ENCODE data around the gene CEP104. TPM values are rescaled to one million over a fixed set of nuclear protein-coding genes. Genes with fewer than 3 reads are reported as not detected.

Gene CEP104
- total RNA-seq, 3 donors from 2014 or later, result 24.0 to 33.8 (median 30.5) TPM

- TF ChIP-seq POLR2A (IDR thresholded peaks at IDR 0.05), result no peak
- TF ChIP-seq POLR2AphosphoS5 (IDR thresholded peaks at IDR 0.05), result peak; percentile 32 to 53 (median 50)
- intact Hi-C loops (cut with DNase I; ENCODE audit: low total_unique reads), result no loop called here
- peak overlapping the region; percentile 89 to 94 for H3K27ac ChIP-seq
- no peaks in the 10 kb centered on the region for H3K36me3 ChIP-seq
- no peaks in the 10 kb centered on the region for H3K27me3 ChIP-seq
- H3K9me3 ChIP-seq, result peaks cover 12 to 16% of the 10 kb centered on the region in 2 donors
- DNase-seq (ENCODE audit: low spot score in 2 of 2), result peak; percentile 97 to 98
- peaks cover 0 to 6% of the 10 kb centered on the region in 2 donors for H3K4me1 ChIP-seq
- peak overlapping the region; percentile 82 to 95 (median 84) for H3K4me3 ChIP-seq
Measured at GRCh38 chr1:3900969-3901529, 44.0 kb upstream of the CEP104 start.

GRCh38 chr1:3900150-3900968 lies 43.3 kb upstream of the CEP104 start, which contains the start of gene C1orf174:
Gene C1orf174 (minus strand): TSS chr1:3900272. CDS start chr1:3900186, 86 bp downstream.
- Histone ChIP-seq H3K36me3 (no peaks in the 10 kb centered on the region), H3K4me1 (peaks cover 0 to 6% of the 10 kb centered on the region in 2 donors), H3K27ac (peak within 1 kb of the TSS; percentile 89 to 94), H3K4me3 (peak within 1 kb of the TSS; percentile 82 to 95 (median 84)), H3K9me3 (peaks cover 12 to 16% of the 10 kb centered on the region in 2 donors), H3K27me3 (no peaks in the 10 kb centered on the region)
- peak; percentile 93 to 97 for DNase-seq (ENCODE audit: low spot score in 2 of 2)
- no peak for TF ChIP-seq POLR2A (IDR thresholded peaks at IDR 0.05)
- peak; percentile 45 to 85 (median 66) for TF ChIP-seq POLR2AphosphoS5 (IDR thresholded peaks at IDR 0.05)
- intact Hi-C loops (cut with DNase I; ENCODE audit: low total_unique reads), result no loop called here

GRCh38 chr1:3899754-3900149 lies 42.7 kb upstream of the CEP104 start:
- Histone ChIP-seq H3K27me3 (no peaks in the 10 kb centered on the region), H3K9me3 (peaks cover 12 to 16% of the 10 kb centered on the region in 2 donors), H3K4me1 (peaks cover 0 to 6% of the 10 kb centered on the region in 2 donors), H3K27ac (peak overlapping the region; percentile 89 to 94), H3K36me3 (no peaks in the 10 kb centered on the region), H3K4me3 (peak overlapping the region; percentile 82 to 95 (median 84))
- DNase-seq (ENCODE audit: low spot score in 2 of 2), result no peak
- intact Hi-C loops (cut with DNase I; ENCODE audit: low total_unique reads), result no loop called here
- TF ChIP-seq, protein P1, sequence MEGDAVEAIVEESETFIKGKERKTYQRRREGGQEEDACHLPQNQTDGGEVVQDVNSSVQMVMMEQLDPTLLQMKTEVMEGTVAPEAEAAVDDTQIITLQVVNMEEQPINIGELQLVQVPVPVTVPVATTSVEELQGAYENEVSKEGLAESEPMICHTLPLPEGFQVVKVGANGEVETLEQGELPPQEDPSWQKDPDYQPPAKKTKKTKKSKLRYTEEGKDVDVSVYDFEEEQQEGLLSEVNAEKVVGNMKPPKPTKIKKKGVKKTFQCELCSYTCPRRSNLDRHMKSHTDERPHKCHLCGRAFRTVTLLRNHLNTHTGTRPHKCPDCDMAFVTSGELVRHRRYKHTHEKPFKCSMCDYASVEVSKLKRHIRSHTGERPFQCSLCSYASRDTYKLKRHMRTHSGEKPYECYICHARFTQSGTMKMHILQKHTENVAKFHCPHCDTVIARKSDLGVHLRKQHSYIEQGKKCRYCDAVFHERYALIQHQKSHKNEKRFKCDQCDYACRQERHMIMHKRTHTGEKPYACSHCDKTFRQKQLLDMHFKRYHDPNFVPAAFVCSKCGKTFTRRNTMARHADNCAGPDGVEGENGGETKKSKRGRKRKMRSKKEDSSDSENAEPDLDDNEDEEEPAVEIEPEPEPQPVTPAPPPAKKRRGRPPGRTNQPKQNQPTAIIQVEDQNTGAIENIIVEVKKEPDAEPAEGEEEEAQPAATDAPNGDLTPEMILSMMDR (IDR thresholded peaks at IDR 0.05), result no peak
- TF ChIP-seq POLR2A (IDR thresholded peaks at IDR 0.05) (no peak), POLR2AphosphoS5 (IDR thresholded peaks at IDR 0.05) (no peak)

DNA sequence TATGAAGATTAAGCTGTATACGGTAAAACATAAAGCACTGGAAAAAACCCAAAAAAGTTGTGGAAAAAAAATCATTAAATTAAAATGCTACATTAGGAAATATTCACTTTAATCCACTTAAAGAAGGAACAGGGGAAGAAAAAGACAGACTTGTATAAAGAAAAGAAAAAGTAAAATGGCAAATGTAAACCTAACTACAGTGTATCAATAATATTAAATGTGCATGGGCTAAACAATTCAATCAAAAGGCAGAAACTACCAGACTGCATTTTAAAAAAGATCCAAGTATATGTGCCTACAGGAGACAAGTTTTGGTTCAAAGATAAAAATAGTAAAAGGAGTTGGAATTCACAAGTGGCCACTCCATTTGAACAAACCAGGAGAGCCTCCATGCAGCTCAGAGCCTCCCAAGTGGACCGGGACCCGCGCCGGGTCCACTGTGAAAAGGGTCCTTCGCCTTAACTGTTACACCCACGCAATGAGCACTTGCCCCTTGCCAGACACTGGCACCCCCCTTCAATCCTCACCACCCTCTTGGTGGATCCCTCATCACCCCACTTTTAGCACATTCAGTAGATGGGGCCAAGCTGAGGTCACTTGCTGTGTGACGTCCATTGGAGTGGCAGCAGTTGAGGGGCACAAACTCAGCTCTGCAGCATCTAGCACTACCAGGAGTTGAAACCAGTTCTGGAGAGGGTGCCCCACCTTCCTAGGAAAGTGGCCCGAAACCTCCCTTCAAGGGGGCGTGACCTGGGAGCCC lies 42.2 kb upstream of the CEP104 start:
- peak overlapping the region; percentile 82 to 95 (median 84) for H3K4me3 ChIP-seq
- H3K36me3 ChIP-seq, result no peaks in the 10 kb centered on the region
- H3K4me1 ChIP-seq, result peaks cover 0 to 6% of the 10 kb centered on the region in 2 donors
- H3K27ac ChIP-seq, result peak overlapping the region; percentile 89 to 94
- intact Hi-C loops (cut with DNase I; ENCODE audit: low total_unique reads), result no loop called here
- DNase-seq (ENCODE audit: low spot score in 2 of 2), result no peak
- H3K9me3 ChIP-seq, result peaks cover 12 to 16% of the 10 kb centered on the region in 2 donors
- H3K27me3 ChIP-seq, result no peaks in the 10 kb centered on the region
- TF ChIP-seq, protein P1 (IDR thresholded peaks at IDR 0.05), result no peak
- TF ChIP-seq POLR2AphosphoS5 (IDR thresholded peaks at IDR 0.05) (no peak), POLR2A (IDR thresholded peaks at IDR 0.05) (no peak)

GRCh38 chr1:3898475-3898735 lies 41.4 kb upstream of the CEP104 start:
- no peaks in the 10 kb centered on the region for H3K27me3 ChIP-seq
- H3K36me3 ChIP-seq, result no peaks in the 10 kb centered on the region
- H3K4me1 ChIP-seq, result peaks cover 0 to 6% of the 10 kb centered on the region in 2 donors
- H3K27ac ChIP-seq, result no peak overlapping the region
- no peak for TF ChIP-seq POLR2AphosphoS5 (IDR thresholded peaks at IDR 0.05)
- TF ChIP-seq POLR2A (IDR thresholded peaks at IDR 0.05), result no peak
- TF ChIP-seq, protein P1 (IDR thresholded peaks at IDR 0.05), result no peak
- H3K9me3 ChIP-seq, result peaks cover 12 to 16% of the 10 kb centered on the region in 2 donors
- no peak overlapping the region for H3K4me3 ChIP-seq
- intact Hi-C loops (cut with DNase I; ENCODE audit: low total_unique reads), result no loop called here
- DNase-seq (ENCODE audit: low spot score in 2 of 2), result no peak
